Progenitor cell of endocrine pancreas (in vitro differentiated cells): Measurements from ENCODE around the gene DOK1. TPM values are rescaled to one million over a fixed set of nuclear protein-coding genes. Genes with fewer than 3 reads are reported as not detected.

Experiments used
- DNase-seq: peaks from one replicate; pipeline ENCODE4 v3.0.0; 2021; ENCODE audit warnings: low spot score; ENCODE audit not compliant: unreplicated experiment
- H3K27ac Mint-ChIP-seq: 2 replicates; pipeline ENCODE4 v1.8.0; 2021; ENCODE audit warnings: mild to moderate bottlenecking, moderate library complexity, mixed read lengths
- H3K27me3 Mint-ChIP-seq: 2 replicates; pipeline ENCODE4 v1.8.0; 2021; ENCODE audit warnings: mixed read lengths
- H3K36me3 Mint-ChIP-seq: 2 replicates; pipeline ENCODE4 v1.8.0; 2022; ENCODE audit warnings: mixed read lengths; ENCODE audit not compliant: insufficient read depth
- H3K4me1 Mint-ChIP-seq: 2 replicates; pipeline ENCODE4 v1.8.0; 2021; ENCODE audit warnings: low read depth, mixed read lengths
- H3K4me3 Mint-ChIP-seq: 2 replicates; pipeline ENCODE4 v1.8.0; 2021; ENCODE audit warnings: low read depth, mild to moderate bottlenecking, moderate library complexity, mixed read lengths
- H3K9me3 Mint-ChIP-seq: 2 replicates; pipeline ENCODE4 v1.8.0; 2021; ENCODE audit warnings: low read depth, mixed read lengths
- total RNA-seq: library from RNA; stranded (reverse); gene quantifications from 2 replicates; pipeline ENCODE4 v1.2.1, GENCODE V29; 2021
- TF ChIP-seq, protein P1 (sequence below): fragments of 200-600 bp; sonication (generic); IDR thresholded peaks from one replicate; pipeline ENCODE4 v1.5.0; 2021; ENCODE audit warnings: antibody characterized with exemption, mild to moderate bottlenecking; ENCODE audit not compliant: unreplicated experiment

The DOK1 gene
- total RNA-seq, 1 donor from 2014 or later = 18.5 TPM

DNA sequence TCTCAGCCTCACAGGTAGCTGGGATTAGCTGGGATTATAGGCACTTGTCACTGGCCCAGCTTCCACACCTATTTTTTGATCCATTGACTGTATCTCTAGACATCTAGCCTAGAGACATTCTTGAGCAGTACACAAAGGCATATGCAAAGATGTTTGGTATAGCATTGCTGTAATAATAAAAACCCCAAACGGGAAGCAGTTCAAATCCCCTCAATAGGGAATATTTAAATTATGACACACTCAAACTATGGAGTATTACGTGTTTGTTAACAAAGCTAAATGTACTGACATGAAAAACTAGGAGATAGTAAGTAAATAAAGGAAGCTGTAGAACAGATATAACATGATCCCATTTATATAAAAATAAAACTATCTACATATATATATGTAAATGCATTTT lies 27.7 kb downstream of the DOK1 start:
- Mint-ChIP-seq H3K4me3 (no peak overlapping the region), H3K27ac (no peak overlapping the region), H3K9me3 (no peaks in the 10 kb centered on the region), H3K27me3 (peaks cover 14% of the 10 kb centered on the region), H3K36me3 (no peaks in the 10 kb centered on the region), H3K4me1 (no peaks in the 10 kb centered on the region)
- TF ChIP-seq, protein P1, sequence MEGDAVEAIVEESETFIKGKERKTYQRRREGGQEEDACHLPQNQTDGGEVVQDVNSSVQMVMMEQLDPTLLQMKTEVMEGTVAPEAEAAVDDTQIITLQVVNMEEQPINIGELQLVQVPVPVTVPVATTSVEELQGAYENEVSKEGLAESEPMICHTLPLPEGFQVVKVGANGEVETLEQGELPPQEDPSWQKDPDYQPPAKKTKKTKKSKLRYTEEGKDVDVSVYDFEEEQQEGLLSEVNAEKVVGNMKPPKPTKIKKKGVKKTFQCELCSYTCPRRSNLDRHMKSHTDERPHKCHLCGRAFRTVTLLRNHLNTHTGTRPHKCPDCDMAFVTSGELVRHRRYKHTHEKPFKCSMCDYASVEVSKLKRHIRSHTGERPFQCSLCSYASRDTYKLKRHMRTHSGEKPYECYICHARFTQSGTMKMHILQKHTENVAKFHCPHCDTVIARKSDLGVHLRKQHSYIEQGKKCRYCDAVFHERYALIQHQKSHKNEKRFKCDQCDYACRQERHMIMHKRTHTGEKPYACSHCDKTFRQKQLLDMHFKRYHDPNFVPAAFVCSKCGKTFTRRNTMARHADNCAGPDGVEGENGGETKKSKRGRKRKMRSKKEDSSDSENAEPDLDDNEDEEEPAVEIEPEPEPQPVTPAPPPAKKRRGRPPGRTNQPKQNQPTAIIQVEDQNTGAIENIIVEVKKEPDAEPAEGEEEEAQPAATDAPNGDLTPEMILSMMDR = no peak
- DNase-seq = no peak

DNA sequence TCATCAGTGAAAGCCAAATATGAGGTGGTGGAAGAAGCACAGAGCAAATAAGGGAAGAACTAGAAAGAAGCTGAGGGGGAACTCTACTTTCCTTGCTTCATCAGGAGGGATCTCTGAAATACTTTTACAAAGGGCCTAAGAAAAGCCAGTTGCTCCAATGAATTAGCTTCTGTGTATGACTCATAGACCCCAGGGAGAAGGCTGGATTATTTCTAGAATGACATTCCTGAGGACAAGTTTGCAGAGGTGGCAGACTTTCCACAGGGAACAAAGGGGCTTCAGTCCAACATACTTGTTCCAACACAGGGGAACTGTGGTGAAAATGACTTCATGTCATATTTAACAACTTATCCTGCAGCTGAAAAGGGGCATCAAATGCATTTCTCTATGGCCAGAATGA lies 29.0 kb downstream of the DOK1 start:
- H3K36me3 Mint-ChIP-seq = no peaks in the 10 kb centered on the region
- H3K4me1 Mint-ChIP-seq = peaks cover 1% of the 10 kb centered on the region
- no peaks in the 10 kb centered on the region for H3K9me3 Mint-ChIP-seq
- peaks cover 11% of the 10 kb centered on the region for H3K27me3 Mint-ChIP-seq
- H3K27ac Mint-ChIP-seq = peak overlapping the region; percentile 15
- TF ChIP-seq, protein P1 = no peak
- DNase-seq = no peak
- no peak overlapping the region for H3K4me3 Mint-ChIP-seq

DNA sequence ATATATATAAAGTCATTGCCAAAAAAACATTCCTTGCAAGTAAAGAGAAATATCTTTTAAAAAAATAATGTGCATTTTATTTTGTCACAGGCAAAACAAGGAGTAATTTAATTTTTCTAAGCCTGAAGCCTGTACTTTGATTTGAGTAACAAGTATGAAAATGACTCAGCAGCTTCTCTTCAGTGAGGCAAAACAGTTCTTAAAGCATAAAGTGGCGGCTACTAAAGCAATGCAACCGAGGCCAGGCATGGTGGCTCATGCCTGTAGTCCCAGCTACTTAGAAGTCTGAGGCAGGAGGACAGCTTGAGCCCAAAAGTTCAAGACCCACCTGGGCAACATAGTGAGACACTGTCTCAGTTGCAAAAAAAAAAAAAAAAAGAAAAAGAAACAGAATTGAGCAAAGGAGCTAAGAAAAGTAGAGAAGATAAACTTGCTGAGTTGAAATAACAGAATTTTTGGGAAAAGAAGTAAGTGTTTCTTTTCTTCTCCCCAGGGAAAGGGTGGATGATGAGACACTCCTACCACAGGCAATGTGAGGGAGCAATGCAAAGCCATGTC lies 29.6 kb downstream of the DOK1 start:
- Mint-ChIP-seq H3K27ac (no peak overlapping the region), H3K9me3 (no peaks in the 10 kb centered on the region), H3K4me1 (peaks cover 1% of the 10 kb centered on the region), H3K27me3 (peaks cover 15% of the 10 kb centered on the region), H3K36me3 (no peaks in the 10 kb centered on the region), H3K4me3 (no peak overlapping the region)
- TF ChIP-seq, protein P1 = no peak
- no peak for DNase-seq

DNA sequence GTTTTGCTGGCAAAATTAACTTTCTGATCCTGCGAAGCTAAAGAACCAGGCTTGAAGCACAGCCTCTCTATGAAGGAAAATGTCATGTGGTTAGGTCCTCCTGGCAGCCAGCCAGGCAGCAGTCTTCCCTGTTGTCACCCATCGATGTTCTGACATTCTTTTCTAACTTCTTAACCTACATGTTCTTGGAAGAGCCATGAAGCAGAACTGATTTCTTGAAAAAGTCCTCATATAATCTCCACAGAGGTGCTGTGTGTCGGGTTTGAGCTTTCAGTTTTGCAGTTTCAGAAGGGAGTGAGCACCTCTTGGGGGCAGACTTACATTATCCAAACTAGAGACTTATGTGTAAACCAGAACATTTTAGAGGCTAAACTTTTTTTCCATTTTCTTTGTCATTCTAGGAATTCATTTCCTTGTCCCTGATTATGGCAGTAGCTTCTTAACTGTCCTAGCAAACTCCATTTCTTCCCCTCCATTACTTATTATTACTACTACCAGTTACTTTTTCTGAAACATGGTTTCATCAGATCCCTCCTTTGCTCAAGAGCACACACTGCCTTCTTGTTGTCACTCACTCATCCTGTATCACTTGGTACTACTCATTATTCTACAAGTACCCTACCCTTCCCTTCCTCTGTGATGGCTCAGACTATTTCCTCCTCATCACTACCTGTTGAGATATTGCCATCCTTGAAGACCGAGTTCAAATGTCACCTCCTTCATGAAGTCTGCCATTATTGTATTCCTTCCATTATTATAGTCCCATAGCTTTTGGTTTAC lies 31.1 kb downstream of the DOK1 start:
- no peaks in the 10 kb centered on the region for H3K36me3 Mint-ChIP-seq
- H3K4me1 Mint-ChIP-seq = peaks cover 1% of the 10 kb centered on the region
- no peak overlapping the region for H3K4me3 Mint-ChIP-seq
- peaks cover 11% of the 10 kb centered on the region for H3K27me3 Mint-ChIP-seq
- H3K9me3 Mint-ChIP-seq = no peaks in the 10 kb centered on the region
- TF ChIP-seq, protein P1 = no peak
- no peak overlapping the region for H3K27ac Mint-ChIP-seq
- no peak for DNase-seq

DNA sequence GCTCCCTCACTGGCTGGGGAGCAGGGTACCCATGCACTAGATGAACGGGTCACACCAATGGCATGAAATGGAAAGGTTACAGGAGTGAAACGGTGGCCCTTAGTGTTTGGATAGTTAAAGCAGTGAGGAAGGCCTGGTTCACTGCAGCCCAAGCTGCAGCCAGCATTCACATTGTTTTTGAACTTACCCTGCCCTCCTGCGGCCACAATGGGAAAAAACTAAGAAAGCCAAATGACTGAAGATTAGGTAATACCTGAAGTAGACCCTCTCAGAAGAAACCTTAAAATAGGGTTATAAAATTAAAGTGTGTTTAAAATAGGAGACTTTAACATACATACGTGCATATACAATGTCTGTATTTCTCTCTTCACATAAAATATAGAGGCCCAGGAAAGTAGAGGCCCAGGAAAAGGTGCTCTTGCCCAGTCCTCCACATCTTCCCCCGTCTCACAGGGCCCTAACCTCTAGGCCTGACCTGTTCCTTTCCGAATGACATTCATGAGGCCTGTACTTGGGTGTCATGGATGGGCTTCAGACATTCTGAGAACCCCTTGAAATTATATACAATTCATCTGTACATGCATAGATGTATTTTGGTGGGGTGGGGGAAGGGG lies 33.3 kb downstream of the DOK1 start:
- no peaks in the 10 kb centered on the region for H3K36me3 Mint-ChIP-seq
- H3K27ac Mint-ChIP-seq = no peak overlapping the region
- peaks cover 1% of the 10 kb centered on the region for H3K4me1 Mint-ChIP-seq
- no peak overlapping the region for H3K4me3 Mint-ChIP-seq
- peaks cover 16% of the 10 kb centered on the region for H3K27me3 Mint-ChIP-seq
- DNase-seq = peak; percentile 48
- H3K9me3 Mint-ChIP-seq = no peaks in the 10 kb centered on the region
- TF ChIP-seq, protein P1 = peak; percentile 76
